COLO668 (cell line): Measurements from ENCODE around the gene NDE1.

Experiments
- DNase-seq: peaks from one replicate; lab custom pipeline; 2025; ENCODE audit not compliant: unreplicated experiment; lab: John Stamatoyannopoulos, UW

Gene NDE1

GRCh38 chr16:15735610-15736009 is 85.6 kb downstream of the NDE1 start:
- DNase-seq: no peak

GRCh38 chr16:15736529-15736928 is 86.5 kb downstream of the NDE1 start:
- no peak for DNase-seq

- DNase-seq: no peak
Measured at GRCh38 chr16:15737140-15737644, 87.1 kb downstream of the NDE1 start.

- no peak for DNase-seq
Measured at GRCh38 chr16:15739464-15739863, 89.4 kb downstream of the NDE1 start.

GRCh38 chr16:15739950-15740349 is 89.9 kb downstream of the NDE1 start:
- DNase-seq: no peak

- DNase-seq: peak; percentile 4
Measured at GRCh38 chr16:15741207-15741871, 91.3 kb downstream of the NDE1 start.

GRCh38 chr16:15742716-15743115 is 92.7 kb downstream of the NDE1 start:
- DNase-seq: no peak

- no peak for DNase-seq
Measured at GRCh38 chr16:15743657-15744056, 93.6 kb downstream of the NDE1 start.

- DNase-seq: no peak
Measured at GRCh38 chr16:15746332-15746731, 96.3 kb downstream of the NDE1 start.

- DNase-seq: no peak
Measured at GRCh38 chr16:15747937-15748336, 97.9 kb downstream of the NDE1 start.

DNA sequence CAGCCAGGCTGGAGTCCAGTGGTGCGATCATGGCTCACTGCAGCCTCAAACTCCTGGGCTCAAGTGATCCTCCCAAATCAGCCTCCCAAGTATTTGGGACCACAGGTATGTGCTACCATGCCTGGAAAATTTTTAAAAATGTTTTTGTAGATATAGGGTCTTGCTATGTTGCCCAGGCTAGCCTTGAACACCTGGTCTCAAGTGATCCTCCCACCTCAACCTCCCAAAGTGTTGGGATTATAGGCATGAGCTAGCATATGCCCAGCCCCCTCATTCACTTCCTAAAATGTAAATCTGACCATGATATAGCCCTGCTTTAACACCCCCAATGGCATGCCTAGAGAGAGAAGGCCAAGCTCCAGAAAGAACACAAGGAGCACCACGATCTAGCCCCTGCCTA is 98.6 kb downstream of the NDE1 start:
- DNase-seq: no peak

- DNase-seq: no peak
Measured at GRCh38 chr16:15749371-15749770, 99.3 kb downstream of the NDE1 start.

DNA sequence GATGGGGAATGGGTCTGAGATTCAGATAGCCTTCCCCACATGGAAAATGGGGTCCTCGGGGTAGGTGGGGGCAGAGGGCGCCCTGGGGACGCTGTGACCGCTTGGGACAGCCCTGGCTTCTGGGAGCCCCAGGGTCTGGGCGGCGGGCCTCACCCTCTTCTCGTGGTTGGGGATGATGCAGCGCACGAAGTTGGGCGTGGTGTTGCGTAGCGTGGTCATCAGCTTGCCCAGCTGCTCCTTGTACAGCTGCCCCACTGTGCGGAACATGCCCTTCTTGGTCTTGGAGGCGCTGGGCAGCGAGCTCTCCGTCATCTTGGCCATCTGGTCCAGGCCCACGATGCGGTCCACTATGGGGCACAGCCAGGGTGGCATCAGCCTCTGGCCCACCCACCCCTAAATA is 99.9 kb downstream of the NDE1 start:
- no peak for DNase-seq

GRCh38 chr16:15751940-15752339 is 101.9 kb downstream of the NDE1 start:
- no peak for DNase-seq

DNA sequence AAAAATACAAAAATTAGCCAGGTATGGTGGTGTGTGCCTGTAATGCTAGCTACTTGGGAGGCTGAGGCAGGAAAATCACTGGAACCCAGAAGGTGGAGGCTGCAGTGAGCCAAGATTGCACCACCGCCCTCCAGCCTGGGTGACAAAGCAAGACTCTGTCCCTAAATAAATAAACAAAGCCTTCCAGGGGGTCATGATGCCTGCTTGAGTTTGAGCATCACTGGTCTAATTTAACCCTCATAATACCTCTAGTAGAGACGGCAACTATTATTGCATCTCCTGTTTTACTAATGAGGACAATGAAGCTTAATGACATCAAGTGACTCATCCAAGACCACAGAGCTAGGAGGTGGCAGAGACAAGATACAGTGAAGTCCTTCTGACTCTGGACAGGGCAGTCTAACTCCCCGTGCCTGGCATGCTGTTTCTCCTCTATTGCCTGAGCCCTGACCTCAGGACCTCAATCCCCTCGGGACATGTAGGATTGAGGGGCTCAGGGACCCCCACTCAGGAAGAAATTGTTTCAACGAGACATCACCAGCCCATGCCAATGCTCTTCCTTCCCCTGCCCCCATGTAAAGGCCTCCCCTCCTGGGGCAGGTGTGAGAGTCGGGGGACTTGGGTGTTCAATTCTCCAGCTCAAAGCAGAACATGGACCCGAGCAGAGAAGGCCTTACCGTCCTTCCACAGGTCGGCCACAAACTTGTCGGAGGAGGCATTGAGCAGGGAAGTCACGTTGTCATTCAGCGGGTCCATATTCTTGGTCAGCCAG is 102.9 kb downstream of the NDE1 start:
- no peak for DNase-seq

DNA sequence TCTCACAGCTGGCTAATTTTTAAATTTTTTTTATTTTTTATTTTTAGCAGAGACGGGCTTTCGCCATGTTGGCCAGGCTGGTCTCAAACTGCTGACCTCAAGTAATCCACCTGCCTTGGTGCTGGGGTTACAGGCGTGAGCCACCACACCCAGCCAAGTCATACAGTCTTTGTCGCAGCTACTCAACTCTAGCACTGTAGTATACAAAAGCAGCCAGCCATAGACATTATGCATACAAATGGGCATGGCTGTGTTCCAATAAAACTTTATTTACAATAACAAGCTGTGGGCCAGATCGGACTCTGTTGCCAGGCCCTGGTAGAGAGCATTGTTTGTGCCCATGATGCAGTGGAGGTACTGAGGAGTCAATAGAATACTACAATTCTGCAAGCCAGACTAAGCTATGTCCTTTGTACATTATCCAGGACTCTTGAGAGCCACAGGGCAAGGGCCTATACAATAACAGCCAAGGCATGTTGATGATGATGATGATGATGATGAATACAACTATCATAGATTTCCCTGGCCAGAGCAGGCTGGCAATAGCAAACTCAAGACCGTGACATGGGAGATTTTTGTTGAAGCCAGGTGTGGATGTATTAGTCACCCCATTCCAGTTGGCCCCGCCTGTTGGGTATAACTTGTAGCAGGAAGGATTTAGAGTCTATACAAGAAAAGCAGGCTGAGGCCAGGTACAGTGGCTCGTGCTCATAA is 104.9 kb downstream of the NDE1 start:
- DNase-seq: no peak

DNA sequence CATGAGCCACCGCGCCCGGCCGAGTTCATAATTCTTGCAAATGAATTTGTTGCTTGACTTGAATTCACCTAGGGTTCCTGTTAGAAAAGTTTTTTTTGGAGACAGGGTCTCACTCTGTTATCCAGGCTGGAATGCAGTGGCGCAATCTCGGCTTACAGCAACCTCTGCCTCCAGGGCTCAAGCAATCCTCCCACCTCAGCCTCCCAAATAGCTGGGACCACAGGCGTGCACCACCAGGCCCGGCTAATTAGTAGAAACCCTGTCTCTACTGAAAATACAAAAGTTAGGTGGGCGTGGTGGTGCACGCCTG is 107.0 kb downstream of the NDE1 start:
- DNase-seq: no peak

GRCh38 chr16:15757630-15758251 is 107.7 kb downstream of the NDE1 start:
- no peak for DNase-seq

GRCh38 chr16:15759070-15759469 is 109.0 kb downstream of the NDE1 start:
- DNase-seq: no peak

- DNase-seq: no peak
Measured at GRCh38 chr16:15760129-15760528, 110.1 kb downstream of the NDE1 start.

GRCh38 chr16:15764112-15764511 is 114.1 kb downstream of the NDE1 start:
- DNase-seq: no peak

GRCh38 chr16:15765116-15765515 is 115.1 kb downstream of the NDE1 start:
- DNase-seq: no peak
